H1 (cell line): ENCODE results near the gene SSU72. TPM values are rescaled to one million over a fixed set of nuclear protein-coding genes. Genes with fewer than 3 reads are reported as not detected.

Experiments used
- EZH2 ChIP-seq: fragments of 200-600 bp; sonication (generic); IDR thresholded peaks from 2 replicates; pipeline ENCODE4 v1.7.1; 2012; ENCODE audit warnings: low read depth, mild to moderate bottlenecking, moderate library complexity, low read length, inconsistent platforms; ENCODE audit not compliant: severe bottlenecking
- NANOG ChIP-seq: IDR thresholded peaks from 2 replicates; pipeline ENCODE4 v1.6.1; 2011; ENCODE audit warnings: low read length, low read depth, mild to moderate bottlenecking, inconsistent platforms; ENCODE audit not compliant: insufficient read depth, poor library complexity, severe bottlenecking
- RFX5 ChIP-seq: IDR thresholded peaks from 2 replicates; pipeline ENCODE4 v1.6.1; 2011; ENCODE audit warnings: low read depth, low read length, improper control_type of control experiment, borderline replicate concordance
- polyA plus RNA-seq, 7 experiments: library from polyadenylated mRNA; depleted of rRNA in 3 of 7; stranded (reverse) in 5 of 7; unstranded in 2 of 7; fragments of >200 nt in 5 of 7; fragments of 200-250 nt in 2 of 7; gene quantifications; 1 replicate in 5 of 7; 2 replicates in 1 of 7; 4 replicates in 1 of 7; pipeline versions ENCODE4 v1.2.1 to v1.2.3, GENCODE V29; 2011 to 2013; ENCODE audit warnings: missing spikeins in 2 of 7, mixed read lengths in 2 of 7
- total RNA-seq: library from RNA; stranded (reverse); fragmentation: NEBNext Ultra II Directional; extraction: Animal tissue kit (Norgen Biotek cat#: 25700); gene quantifications from 2 replicates; pipeline ENCODE4 v1.2.1, GENCODE V29; 2021

The SSU72 gene
- total and polyA plus RNA-seq, 2 of the 8 experiments (the other 6 are each of a cell fraction or from before 2014, with no cell fraction given): 110 to 165 TPM

- TF ChIP-seq EZH2 (no peak), NANOG (no peak), RFX5 (no peak)
These were observed 8.1 kb upstream of the SSU72 start (continued) for GRCh38 chr1:1582585-1583346.
